ENCODE measurements around the gene SLC35E3.

The SLC35E3 gene

DNA sequence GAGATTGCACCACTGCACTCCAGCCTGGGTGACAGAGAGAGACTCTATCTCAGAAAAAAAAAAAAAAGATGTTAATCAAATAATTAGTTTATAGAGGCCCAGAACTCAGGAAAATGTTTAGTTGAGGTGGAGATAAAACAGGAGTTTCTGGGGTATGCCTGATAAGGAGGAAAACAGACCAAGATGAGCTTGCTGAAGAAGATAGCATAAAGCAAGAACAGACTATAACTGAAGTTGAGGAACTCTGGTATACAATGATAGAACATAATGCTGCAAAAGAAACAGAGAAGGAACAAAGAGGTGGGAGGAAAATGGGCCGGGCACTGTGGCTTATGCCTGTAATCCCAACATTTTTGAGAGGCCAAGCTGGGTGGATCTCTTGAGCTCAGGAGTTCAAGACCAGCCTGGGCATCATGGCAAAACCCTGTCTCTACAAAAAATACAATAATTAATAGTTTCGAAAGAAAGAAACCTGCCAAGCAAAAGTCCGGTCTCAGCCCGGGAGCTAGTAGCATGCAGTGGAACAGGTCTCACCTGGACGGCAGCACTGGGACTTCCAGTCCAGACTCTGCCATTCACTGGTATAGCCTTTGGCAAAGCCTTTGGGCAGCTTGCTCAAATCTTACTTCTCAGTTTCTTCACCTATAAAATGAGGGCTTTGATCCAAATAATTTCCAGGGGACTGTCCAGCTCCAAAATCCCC, 25.4 kb downstream of the SLC35E3 start:
- no peak for DNase-seq

- no peak for DNase-seq
Measured at GRCh38 chr12:68772714-68773113, 26.7 kb downstream of the SLC35E3 start.

DNA sequence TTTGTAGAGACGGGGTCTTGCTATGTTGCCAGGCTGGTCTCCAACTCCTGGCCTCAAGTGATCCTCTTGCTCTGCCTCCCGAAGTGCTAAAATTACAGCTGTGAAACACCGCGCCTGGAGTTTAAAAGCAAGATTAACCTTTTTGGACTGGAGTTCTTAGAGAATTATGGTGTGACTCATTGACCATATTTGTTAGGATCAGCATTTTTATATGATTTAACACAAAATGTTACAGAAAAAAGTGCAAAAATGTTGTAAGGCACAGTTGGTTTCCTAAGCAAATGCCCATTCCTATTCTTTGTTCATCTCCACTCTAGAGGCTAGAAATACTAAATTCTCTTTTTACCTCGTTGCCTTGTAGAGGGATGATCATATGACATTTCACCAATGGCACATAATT, 27.6 kb downstream of the SLC35E3 start:
- DNase-seq: no peak

- no peak for DNase-seq
Measured at GRCh38 chr12:68775121-68775630, 29.2 kb downstream of the SLC35E3 start.

GRCh38 chr12:68776976-68777610, 31.1 kb downstream of the SLC35E3 start:
- DNase-seq: no peak

- DNase-seq: no peak
Measured at GRCh38 chr12:68779280-68779679, 33.3 kb downstream of the SLC35E3 start.

DNA sequence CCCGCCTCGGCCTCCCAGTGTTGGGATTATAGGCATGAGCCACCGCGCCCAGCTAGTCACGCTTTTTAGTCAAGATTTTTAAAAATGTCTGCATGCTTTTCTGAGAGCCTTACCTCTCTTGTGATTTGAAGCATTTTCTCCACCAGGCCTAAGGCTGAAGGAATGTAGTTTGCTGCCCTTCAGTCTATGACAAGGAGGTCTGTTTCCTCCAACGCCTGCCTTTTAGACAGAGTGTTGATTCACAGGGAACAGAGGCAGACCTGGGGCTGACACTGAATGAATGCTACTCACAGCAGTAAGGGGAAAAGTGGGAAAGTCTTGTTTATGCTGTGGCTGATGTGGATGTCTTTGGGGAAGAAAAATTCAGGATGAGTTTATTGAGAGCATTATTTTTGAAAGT, 34.8 kb downstream of the SLC35E3 start:
- no peak for DNase-seq

GRCh38 chr12:68781728-68782127, 35.8 kb downstream of the SLC35E3 start:
- DNase-seq: no peak

GRCh38 chr12:68784015-68784414, 38.0 kb downstream of the SLC35E3 start:
- DNase-seq: no peak

GRCh38 chr12:68785358-68785757, 39.4 kb downstream of the SLC35E3 start:
- no peak for DNase-seq

GRCh38 chr12:68785823-68786222, 39.8 kb downstream of the SLC35E3 start:
- no peak for DNase-seq

- DNase-seq: no peak
Measured at GRCh38 chr12:68786929-68787328, 41.0 kb downstream of the SLC35E3 start.

DNA sequence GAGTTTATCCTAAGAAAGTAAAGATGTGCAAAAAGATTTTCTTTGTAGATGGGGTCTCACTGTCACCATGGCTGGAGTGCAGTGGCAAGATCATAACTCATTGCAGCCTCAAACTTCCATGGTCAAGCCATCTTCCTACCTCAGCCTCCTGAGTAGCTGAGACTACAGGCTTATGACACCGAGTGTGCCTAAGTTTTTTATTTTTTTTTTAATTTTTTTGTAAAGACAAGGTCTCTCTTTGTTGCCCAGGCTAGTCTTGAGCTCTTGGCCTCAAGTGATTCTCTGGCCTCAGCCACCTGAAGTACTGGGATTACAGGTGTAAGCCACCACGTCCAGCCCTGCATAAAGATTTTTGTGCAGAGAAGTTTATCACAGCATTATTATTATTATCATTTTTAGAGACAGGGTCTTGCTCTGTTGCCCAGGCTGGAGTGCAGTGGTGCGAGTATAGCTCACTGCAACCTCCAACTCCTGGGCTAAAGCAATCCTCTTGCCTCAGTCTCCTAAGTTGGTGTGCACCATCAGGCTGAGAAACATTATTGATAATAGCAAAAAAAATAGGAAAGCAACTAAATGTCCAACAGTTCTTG, 42.7 kb downstream of the SLC35E3 start:
- no peak for DNase-seq

DNA sequence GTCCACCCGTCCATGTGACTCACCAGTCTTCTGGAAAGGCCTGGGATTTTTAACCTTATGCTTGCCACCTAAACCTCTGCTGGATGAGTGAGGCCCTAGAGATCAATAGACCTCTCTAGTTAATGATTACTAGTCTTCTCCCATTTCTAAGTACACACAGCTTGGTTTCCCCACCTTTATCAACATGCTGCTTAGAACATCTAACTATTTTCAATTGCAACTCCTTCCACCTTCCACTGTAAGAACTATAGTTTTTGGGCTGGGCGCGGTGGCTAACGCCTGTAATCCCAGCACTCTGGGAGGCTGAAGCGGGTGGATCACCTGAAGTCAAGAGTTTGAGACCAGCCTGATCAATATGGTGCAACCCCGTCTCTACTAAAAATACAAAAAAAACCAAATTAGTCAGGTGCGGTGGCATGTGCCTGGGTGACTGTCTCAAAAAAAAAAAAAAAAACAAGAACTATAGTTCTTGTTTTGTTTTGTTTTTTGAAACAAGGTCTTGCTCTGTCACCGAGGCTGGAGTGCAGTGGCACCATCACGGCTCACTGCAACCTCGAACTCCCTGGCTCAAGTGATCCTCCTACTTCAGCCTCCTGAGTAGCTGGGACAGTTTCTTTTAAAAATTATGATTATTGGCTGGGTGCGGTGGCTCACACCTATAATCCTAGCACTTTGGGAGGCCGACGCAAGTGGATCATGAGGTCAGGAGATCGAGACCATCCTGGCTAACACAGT, 43.3 kb downstream of the SLC35E3 start:
- no peak for DNase-seq

DNA sequence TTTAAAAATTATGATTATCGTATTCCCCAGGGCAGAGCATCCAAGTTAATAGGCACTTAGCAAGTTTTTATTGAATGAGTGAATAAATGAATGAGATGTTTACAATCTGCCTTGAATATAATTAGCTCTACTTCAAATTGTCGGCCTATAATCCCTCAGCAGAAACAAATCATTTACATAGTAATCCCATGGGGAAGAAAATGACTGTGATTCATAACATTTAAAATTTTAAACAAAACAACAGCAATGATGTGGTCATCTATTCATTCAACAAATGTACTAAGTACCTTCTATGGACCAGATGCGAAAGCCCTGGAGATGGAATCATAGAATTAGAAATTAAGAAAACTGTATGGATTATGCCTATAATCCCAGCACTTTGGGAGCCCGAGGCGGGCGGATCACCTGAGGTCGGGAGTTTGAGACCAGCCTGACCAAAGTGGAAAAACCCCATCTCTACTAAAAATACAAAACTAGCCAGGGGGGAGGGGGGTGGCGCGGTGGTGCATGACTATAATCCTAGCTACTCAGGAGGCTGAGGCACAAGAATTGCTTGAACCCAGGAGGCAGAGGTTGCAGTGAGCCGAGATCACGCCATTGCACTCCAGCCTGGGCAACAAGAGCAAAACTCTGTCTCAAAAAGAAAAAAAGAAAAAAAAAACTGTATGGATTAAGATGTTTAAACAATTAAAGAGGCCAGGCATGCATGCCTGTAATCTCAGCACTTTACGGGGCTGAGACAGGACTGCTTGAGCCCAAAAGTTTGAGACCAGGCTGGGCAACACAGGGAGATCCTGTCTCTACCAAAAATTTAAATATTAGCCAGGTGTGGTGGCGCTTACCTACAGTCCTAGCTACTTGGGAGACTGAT, 44.3 kb downstream of the SLC35E3 start:
- no peak for DNase-seq

- DNase-seq: no peak
Measured at GRCh38 chr12:68790952-68791234, 44.9 kb downstream of the SLC35E3 start.

DNA sequence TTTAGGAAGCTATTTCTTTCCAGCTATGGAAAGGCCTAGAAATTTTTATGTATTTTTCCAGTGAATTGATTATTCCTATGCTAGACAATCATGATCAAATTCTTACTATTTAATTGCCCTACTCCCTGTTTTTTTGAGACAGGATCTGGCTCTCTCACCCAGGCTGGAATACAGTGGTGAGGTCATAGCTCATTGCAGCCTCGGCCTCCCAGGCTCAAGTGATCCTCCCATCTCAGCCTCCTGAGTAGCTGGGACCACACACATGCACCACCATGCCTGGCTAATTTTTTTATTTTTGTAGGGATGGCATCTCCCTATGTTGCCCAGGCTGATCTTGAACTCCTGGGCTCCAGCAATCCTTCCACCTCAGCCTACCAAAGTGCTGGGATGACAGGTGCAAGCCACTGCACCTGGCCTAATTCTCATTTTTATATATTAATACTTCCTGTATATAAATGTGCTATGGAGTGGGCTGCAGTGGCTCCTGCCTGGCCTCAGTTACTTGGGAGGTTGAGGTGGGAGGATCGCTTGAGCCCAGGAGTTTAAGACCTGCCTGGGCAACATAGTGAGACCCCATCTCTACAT, 46.0 kb downstream of the SLC35E3 start:
- no peak for DNase-seq

- no peak for DNase-seq
Measured at GRCh38 chr12:68792952-68793351, 47.0 kb downstream of the SLC35E3 start.

GRCh38 chr12:68793436-68793835, 47.5 kb downstream of the SLC35E3 start:
- no peak for DNase-seq

DNA sequence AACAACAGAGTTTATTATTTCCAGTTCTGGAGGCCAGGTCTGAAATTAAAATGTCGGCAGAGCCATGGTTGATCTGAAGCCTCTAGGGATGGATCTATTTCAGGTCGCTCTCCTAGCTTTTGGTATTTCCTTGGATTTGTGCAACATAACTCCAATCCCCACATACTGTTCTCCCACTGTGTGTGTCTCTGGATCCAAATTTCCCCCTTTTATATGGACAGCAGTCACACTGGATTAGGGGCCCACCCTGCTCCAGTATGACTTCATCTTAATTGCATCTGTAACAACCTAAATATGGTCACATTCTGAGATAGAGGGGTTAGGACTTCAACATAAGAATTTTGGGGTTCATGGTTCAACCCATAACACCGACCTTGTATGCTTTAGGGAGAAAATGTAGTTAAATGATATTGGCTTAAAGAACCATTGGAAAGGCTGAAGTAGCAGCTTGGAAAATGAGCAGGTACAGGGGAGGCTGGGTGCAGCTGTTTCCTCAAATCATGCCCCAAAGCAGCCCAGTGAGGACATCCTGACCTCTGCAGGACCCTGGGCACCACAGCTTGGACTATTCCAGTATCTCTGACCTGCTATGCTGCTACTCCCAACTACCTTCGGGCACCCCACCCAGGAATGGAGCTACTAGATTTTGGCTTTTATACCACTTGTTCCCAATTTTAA, 48.1 kb downstream of the SLC35E3 start:
- no peak for DNase-seq

DNA sequence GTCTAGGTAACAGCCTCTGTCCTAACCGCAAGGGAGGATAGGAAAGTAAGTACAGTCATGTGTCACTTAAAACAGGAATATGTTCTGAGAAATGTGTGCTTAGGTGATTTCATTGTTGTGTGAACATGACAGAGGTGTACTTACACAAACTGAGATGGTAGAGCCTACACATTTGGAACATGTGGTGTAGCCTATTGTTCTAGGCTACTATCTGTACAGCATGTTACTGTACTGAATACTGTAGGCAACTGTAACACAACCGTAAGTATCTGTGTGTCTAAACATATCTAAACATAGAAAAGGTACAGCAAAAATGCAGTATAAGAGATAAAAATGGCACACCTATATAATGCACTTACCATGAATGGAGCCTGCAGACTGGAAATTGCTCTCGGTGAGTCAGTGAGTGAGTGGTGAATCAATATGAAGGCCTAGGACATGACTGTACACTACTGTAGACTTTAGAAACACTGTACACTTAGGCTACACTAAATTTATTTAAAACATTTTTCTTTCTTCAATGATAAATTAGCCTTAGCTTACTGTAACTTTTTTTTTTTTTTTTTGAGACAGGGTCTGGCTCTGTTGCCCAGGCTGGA, 48.8 kb downstream of the SLC35E3 start:
- no peak for DNase-seq

Measured in KG1 (cell line).